ENCODE results near the gene ERRFI1. TPM values are rescaled to one million over a fixed set of nuclear protein-coding genes. Genes with fewer than 3 reads are reported as not detected.
"Not testable (repeated sequence)": the region's sequence is repeated elsewhere in the genome, so short reads cannot be mapped to it uniquely, and the experiment has no call there.

The ERRFI1 gene
- total RNA-seq, 4 donors from 2014 or later = 26.4 to 96.8 (median 61.2) TPM

GRCh38 chr1:7970246-7970645, 55.9 kb downstream of the ERRFI1 start:
- Histone ChIP-seq H3K4me1 (peaks cover 0 to 8% (median 0%) of the 10 kb centered on the region in 4 donors), H3K36me3 (peaks cover 0 to 71% (median 5%) of the 10 kb centered on the region in 3 donors), H3K27me3 (no peaks in the 10 kb centered on the region), H3K27ac (no peak overlapping the region), H3K9me3 (no peaks in the 10 kb centered on the region), H3K4me3 (no peak overlapping the region)
- no peak for DNase-seq
- no peak for TF ChIP-seq CTCF (IDR thresholded peaks at IDR 0.05)
- TF ChIP-seq POLR2A (IDR thresholded peaks at IDR 0.05) = no peak

- H3K36me3 ChIP-seq = peaks cover 0 to 89% (median 5%) of the 10 kb centered on the region in 3 donors
- H3K4me1 ChIP-seq = peaks cover 0 to 18% (median 0%) of the 10 kb centered on the region in 4 donors
- TF ChIP-seq POLR2A (IDR thresholded peaks at IDR 0.05) (no peak), CTCF (IDR thresholded peaks at IDR 0.05) (no peak)
- H3K4me3 ChIP-seq = no peak overlapping the region
- H3K27ac ChIP-seq = no peak overlapping the region
- DNase-seq = no peak
- no peaks in the 10 kb centered on the region for H3K9me3 ChIP-seq
- no peaks in the 10 kb centered on the region for H3K27me3 ChIP-seq
Measured at GRCh38 chr1:7967651-7968050, 58.5 kb downstream of the ERRFI1 start.

- no peaks in the 10 kb centered on the region for H3K9me3 ChIP-seq
- peaks cover 0 to 23% (median 0%) of the 10 kb centered on the region in 4 donors for H3K4me1 ChIP-seq
- H3K27me3 ChIP-seq = no peaks in the 10 kb centered on the region
- no peak overlapping the region for H3K4me3 ChIP-seq
- peaks cover 0 to 85% (median 5%) of the 10 kb centered on the region in 3 donors for H3K36me3 ChIP-seq
- no peak for DNase-seq
- no peak overlapping the region for H3K27ac ChIP-seq
- TF ChIP-seq POLR2A (IDR thresholded peaks at IDR 0.05) (no peak), CTCF (IDR thresholded peaks at IDR 0.05) (no peak)
Measured at GRCh38 chr1:7967196-7967595, 58.9 kb downstream of the ERRFI1 start.

GRCh38 chr1:7964476-7964875, 61.6 kb downstream of the ERRFI1 start:
- Histone ChIP-seq H3K27ac (no peak overlapping the region), H3K9me3 (no peaks in the 10 kb centered on the region), H3K36me3 (peaks cover 0 to 57% (median 0%) of the 10 kb centered on the region in 3 donors), H3K4me1 (peaks cover 0 to 31% (median 0%) of the 10 kb centered on the region in 4 donors), H3K27me3 (no peaks in the 10 kb centered on the region), H3K4me3 (no peak overlapping the region)
- no peak for DNase-seq
- TF ChIP-seq CTCF (IDR thresholded peaks at IDR 0.05) (no peak), POLR2A (IDR thresholded peaks at IDR 0.05) (no peak)

GRCh38 chr1:7963841-7964240, 62.3 kb downstream of the ERRFI1 start:
- not testable (repeated sequence) for H3K4me3 ChIP-seq, H3K27ac ChIP-seq, DNase-seq, H3K27me3 ChIP-seq, H3K9me3 ChIP-seq
- H3K4me1 ChIP-seq = peaks cover 0 to 31% (median 0%) of the 10 kb centered on the region in 4 donors
- H3K36me3 ChIP-seq = peaks cover 0 to 51% (median 0%) of the 10 kb centered on the region in 3 donors

- Histone ChIP-seq H3K4me1 (peaks cover 0 to 31% (median 0%) of the 10 kb centered on the region in 4 donors), H3K36me3 (peaks cover 0 to 46% (median 0%) of the 10 kb centered on the region in 3 donors)
- H3K27ac ChIP-seq, H3K27me3 ChIP-seq, H3K4me3 ChIP-seq, DNase-seq, H3K9me3 ChIP-seq: not testable (repeated sequence)
Measured at GRCh38 chr1:7963378-7963730, 62.8 kb downstream of the ERRFI1 start.
